Astrocyte of the spinal cord (primary cell): ENCODE results near the gene SORL1.

Experiments
- DNase-seq: peaks from one replicate; pipeline ENCODE4 v3.0.0; 2011; ENCODE audit warnings: low read depth, low spot score
- H3K4me3 ChIP-seq: 2 replicates; pipeline ENCODE4 v1.5.1; 2011; ENCODE audit warnings: low read depth, mild to moderate bottlenecking, low read length, moderate library complexity
- in situ Hi-C: cut with HindIII; loops from 2 replicates; pipeline ENCODE4 v1.10.0; 2017; ENCODE audit warnings: low sequenced_read_pairs
- TF ChIP-seq, protein P1 (sequence below): IDR thresholded peaks from 2 replicates; pipeline ENCODE4 v1.5.1; 2012; ENCODE audit warnings: low read depth, mild to moderate bottlenecking, low read length, inconsistent platforms

The SORL1 gene

DNA sequence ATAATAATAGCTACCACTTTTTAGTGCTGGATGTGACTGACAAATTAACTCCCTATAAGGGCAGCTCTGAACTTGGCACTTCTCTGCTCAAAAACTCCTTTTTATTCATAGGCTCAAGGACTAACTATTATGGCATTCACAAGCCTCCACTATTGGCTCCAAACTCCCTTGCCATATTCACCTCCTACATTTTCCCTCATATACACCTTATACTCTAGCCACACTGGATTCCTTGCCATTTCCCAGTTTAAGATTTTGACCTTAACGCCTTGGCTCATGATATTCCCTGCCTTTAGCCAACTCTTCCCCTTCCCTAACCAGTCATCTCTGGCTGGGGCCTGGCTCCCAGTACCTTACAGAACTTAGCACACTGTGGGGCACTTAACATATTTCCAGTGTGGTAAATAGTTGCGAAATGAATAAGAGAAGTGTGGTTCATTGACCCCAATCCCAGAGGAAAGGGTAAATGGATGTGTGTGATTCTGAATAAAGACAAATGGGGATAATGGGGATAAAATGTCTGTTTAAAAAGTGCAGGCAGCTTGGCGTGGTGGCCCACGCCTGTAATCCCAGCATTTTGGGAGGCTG lies 40.0 kb upstream of the SORL1 start:
- in situ Hi-C loops = no loop called here
- TF ChIP-seq, protein P1, sequence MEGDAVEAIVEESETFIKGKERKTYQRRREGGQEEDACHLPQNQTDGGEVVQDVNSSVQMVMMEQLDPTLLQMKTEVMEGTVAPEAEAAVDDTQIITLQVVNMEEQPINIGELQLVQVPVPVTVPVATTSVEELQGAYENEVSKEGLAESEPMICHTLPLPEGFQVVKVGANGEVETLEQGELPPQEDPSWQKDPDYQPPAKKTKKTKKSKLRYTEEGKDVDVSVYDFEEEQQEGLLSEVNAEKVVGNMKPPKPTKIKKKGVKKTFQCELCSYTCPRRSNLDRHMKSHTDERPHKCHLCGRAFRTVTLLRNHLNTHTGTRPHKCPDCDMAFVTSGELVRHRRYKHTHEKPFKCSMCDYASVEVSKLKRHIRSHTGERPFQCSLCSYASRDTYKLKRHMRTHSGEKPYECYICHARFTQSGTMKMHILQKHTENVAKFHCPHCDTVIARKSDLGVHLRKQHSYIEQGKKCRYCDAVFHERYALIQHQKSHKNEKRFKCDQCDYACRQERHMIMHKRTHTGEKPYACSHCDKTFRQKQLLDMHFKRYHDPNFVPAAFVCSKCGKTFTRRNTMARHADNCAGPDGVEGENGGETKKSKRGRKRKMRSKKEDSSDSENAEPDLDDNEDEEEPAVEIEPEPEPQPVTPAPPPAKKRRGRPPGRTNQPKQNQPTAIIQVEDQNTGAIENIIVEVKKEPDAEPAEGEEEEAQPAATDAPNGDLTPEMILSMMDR = no peak
- no peak for DNase-seq
- H3K4me3 ChIP-seq = no peak overlapping the region

DNA sequence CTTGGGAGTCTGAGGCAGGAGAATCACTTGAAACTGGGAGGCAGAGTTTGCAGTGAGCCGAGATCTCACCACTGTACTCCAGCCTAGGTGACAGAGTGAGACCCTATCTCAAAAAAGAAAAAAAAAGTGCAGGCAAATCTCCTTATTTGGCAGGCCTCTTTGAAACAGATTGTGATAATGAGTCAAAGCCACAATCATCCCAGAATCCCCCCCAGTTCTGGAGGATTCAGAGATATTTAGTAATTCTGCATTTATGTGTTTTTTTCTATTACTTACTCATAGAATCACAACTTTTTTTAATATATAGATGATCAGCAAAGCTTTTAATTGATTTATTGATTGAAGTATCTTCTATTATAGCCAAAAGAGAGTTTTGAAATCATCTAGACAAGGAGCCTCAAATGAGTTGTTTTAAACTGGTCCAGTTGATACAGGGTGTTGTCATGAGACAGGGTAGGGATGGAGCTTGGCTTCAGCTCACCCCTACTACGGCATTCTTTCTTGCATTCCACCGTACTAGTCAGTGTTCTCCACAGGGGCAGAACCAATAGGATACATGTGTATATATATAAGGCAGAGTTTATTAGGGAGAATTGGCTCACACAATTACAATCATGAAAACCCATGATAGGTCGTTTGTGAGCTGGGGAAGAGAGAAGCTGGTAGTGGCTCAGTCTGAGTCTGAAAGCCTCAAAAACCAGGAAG lies 39.3 kb upstream of the SORL1 start:
- no peak overlapping the region for H3K4me3 ChIP-seq
- in situ Hi-C loops = no loop called here
- TF ChIP-seq, protein P1 = no peak
- DNase-seq = no peak

DNA sequence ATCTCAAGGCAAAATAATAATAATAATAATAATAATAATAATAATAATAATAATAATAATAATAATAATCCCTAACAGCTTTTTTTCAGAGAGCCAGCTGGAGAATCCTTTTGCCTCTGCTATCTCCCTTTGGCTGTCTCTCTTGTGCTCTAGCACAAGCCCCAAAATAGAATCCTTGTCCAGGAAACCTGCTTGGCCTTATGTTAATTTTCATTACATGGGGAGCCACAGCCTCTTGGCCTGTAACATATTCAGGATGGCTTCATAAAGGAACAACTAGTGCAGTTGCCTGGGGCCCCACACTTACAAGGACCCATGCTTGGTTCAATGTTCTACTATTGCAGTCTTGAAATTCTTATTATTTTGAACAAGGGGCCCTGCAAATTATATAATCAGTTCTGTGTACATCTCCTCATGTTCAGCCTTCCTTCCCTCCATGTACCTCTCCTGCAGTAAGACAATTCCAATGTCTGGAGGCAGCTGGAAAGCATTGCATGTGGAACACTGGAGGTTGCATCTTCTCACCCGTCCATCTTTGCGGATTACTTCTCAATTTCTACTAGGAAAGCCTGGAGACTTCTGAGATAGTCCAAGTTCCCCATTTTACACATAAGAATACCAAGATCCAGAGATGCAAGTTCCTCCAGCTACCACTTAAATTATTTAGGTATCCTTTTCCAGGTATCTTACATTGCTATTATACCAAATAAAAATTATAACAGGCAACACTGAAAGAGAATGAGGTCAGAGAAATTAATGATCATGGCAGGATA lies 37.8 kb upstream of the SORL1 start:
- TF ChIP-seq, protein P1 = no peak
- in situ Hi-C loops = no loop called here
- H3K4me3 ChIP-seq = no peak overlapping the region
- DNase-seq = no peak

DNA sequence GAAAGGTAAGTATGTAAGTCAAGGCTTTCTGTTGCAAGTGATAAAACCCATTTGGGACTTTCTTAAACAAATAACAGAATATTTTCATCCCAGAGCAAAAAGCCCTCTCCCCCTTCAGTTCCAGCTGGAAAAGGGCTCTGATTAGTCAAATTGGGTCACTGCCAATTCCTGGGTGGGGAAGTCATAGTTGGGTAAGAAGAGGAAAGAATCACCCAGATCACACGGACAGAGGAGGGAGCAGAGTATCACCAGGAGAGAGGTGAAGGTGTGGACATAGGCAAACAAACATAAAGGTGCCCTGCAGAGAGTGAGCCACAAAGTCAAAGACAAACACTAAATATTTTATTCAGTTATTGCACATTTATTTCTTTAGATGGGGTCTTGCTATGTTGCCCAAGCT lies 36.3 kb upstream of the SORL1 start:
- DNase-seq = no peak
- in situ Hi-C loops = no loop called here

DNA sequence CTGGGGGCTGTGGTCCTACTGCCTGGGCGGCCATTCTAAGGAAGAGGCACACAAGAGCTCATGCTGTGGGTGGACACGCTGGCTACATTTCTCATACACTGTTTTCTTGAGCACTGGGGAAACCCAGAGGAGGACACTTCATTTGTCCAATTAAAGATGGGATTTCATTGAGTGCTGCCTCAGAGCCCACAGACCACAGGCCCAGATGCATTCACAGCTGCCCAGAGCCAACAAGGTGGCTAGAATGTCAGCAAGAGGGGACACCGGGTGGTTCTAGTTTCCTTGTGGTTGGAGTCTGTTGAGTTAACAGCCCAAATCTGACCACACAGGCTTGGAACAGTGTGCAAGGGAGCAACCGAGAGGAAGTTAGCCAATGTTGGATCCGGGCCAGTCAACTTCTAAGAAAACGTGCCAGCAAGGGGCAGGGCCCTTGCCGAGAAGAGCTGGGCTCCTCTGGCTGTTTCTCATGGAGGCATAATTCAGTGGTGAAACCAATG lies 35.0 kb upstream of the SORL1 start:
- TF ChIP-seq, protein P1 = no peak
- DNase-seq = peak; percentile 97
- in situ Hi-C loops = no loop called here
- H3K4me3 ChIP-seq = no peak overlapping the region

More for the DNA sequence above, 36.3 kb upstream of the SORL1 start:
- TF ChIP-seq, protein P1 = no peak
- H3K4me3 ChIP-seq = no peak overlapping the region

DNA sequence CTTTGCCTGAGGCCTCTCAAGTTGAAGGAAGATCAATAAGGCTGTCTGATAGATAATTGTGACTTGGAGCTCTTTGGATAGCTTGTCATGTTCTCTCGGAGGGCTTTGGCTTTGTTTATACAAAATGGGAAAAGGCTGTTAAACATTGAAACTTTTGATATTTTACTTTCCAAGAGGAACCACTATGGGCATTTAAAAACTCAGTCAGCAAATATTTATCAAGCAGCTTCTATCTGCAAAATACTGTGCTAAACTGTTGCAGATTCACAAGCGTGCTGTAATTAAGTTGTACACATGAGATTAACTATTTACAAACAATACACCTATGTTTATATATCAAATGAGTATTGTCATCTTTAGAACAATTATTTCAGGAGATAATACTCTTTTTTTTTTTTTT lies 34.5 kb upstream of the SORL1 start:
- TF ChIP-seq, protein P1 = no peak
- in situ Hi-C loops = no loop called here
- no peak for DNase-seq
- H3K4me3 ChIP-seq = no peak overlapping the region
